ENCODE measurements around the gene SUSD4.

DNA sequence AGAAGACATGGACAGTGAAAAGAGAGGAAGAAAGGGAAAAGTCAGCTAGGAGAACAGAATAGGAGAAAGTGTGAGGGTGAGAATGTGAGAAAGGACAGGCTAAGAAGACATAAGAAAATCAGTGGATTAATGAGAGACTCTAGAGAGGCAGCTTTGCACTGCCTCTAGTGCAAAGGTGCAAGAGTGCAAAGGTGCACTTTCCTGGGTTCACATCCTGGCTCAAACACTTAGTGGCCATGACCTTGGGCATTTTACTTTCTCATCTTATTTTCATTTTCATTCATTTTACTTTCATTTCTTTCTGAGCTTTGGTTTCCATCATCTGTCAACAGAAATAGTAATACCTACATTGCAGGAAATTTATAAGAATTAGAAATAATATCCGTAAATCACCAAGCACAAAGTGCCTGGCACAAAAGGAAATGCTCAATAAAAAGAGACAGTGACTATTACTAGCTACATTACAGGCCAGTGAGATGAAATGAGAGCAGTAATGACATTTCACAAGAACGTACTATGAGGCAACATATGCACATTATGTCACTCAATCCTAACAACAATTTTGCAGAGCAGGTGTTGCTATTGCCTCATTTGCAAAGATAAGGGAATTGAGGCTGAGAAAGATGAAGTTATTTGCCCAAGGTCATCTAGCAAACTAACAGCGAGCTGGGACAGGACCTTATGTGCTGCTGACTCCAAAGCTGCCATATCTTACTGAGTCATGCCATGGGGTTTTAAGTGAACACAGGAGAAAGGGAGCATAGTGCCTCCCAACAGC, 113.9 kb downstream of the SUSD4 start:
- TF ChIP-seq, protein P1, sequence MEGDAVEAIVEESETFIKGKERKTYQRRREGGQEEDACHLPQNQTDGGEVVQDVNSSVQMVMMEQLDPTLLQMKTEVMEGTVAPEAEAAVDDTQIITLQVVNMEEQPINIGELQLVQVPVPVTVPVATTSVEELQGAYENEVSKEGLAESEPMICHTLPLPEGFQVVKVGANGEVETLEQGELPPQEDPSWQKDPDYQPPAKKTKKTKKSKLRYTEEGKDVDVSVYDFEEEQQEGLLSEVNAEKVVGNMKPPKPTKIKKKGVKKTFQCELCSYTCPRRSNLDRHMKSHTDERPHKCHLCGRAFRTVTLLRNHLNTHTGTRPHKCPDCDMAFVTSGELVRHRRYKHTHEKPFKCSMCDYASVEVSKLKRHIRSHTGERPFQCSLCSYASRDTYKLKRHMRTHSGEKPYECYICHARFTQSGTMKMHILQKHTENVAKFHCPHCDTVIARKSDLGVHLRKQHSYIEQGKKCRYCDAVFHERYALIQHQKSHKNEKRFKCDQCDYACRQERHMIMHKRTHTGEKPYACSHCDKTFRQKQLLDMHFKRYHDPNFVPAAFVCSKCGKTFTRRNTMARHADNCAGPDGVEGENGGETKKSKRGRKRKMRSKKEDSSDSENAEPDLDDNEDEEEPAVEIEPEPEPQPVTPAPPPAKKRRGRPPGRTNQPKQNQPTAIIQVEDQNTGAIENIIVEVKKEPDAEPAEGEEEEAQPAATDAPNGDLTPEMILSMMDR (IDR thresholded peaks at IDR 0.05; ENCODE audit: extremely low read depth in 1 of 2, insufficient read depth in 1 of 2, low read depth in 1 of 2, low read length in 2 of 2) = no peak
- TF ChIP-seq EZH2 (IDR thresholded peaks at IDR 0.05; ENCODE audit: borderline replicate concordance, low read depth, low read length, severe bottlenecking) (no peak), POLR2A (IDR thresholded peaks at IDR 0.05; ENCODE audit: low read depth, low read length) (no peak), POLR2AphosphoS5 (IDR thresholded peaks at IDR 0.05; ENCODE audit: insufficient read depth, low read depth, low read length) (no peak), GATA2 (IDR thresholded peaks at IDR 0.05; ENCODE audit: insufficient read depth, insufficient read length, low read depth, low read length) (no peak), FOS (IDR thresholded peaks at IDR 0.05; ENCODE audit: borderline replicate concordance, insufficient read depth, low read length) (no peak), MAX (IDR thresholded peaks at IDR 0.05; ENCODE audit: insufficient read depth, insufficient read length) (no peak)
